Kidney capillary endothelial cell (primary cell): ENCODE measurements around the gene GID8.
A peak's percentile ranks its signal among the peaks of the same experiment; 100 is the strongest.

ENCODE experiments used
- DNase-seq: peaks from one replicate; pipeline ENCODE4 v3.0.0-alpha.2; 2018; ENCODE audit warnings: low spot score

The GID8 gene

DNA sequence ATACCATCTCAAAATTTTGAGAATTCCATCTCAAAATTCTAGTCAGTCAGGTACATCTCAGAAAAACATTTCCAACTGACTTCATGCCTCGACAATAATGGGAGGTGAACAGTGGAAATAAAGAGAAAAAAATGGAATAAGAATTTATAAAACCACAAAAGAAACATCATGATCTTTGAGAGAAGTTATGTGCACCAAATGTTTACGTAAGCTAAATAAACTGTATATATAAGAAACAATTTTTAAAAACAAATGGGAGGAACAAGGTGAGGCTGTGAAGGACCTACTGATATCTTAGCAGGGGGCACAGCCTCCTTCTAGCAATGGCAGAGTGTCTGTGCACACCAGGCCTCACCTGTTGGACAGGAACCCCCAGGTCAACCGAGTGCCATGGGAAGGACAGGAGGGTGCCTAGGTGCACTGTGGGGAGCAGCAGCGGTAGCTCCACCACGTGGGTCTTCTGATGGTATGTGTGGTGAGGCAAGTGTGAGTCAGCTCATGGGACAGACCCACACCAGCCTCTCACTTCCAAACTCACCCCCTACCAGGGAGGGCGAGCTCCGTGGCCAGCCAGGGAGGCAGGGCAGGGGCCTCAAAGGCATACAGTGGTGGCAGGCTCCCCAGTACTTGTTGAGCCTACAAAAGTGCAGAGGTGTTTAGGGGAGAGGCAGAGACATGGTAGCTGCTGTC is 34.9 kb upstream of the GID8 start:
- DNase-seq = no peak

GRCh38 chr20:62905536-62906117 is 32.3 kb upstream of the GID8 start:
- no peak for DNase-seq

DNA sequence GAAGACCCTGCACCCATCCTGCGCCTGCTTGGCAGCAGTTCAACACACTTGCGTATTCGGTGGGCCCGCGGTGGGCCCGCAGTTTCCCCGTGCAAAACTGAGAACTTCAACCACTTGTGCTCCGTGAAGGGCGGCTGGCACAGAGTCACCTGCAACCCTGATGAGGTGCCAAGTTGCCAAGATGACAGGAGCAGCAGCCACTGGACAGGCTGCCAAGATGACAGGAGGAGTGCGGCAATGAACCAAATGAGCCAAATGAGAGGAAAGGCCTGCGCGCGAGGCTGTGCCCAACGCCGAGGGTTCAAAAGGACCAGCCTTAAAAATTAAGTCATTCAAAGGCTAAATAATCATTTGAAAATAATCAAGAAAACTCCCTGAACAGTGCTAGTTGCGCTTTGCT is 31.7 kb upstream of the GID8 start:
- no peak for DNase-seq

DNA sequence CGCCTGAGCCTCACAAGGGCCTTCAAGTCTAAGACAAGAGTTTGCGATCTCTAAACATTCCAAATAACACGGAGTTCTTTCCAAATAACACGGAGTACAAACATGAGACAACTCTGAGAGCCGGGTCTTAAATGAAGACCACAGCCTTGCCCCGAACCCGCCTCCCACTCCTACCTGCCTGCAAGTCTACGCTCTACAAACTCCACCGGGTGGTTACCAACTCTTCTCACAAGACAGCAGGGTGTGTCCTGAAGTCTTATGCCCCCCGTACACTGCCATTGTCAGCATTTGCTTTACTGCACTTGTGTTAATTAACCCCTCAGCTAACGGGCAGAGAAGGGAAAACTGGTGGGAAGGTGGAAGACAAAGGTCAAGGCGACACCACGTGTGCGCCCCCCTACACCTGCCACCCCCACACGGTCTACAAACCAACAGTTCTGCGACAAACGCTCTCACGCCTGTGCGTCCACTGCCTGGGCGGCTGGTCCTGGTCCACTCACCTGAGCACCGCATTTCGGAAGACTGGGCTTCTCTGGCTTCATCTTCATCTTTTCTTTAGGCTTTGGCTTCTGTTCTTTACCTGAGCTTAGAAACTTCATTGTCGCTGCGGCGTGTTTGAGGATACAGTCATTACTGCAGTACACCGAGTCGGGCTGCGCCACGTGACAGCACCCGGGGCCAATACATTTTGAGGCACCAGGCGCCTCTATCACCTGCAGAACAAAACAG is 31.1 kb upstream of the GID8 start:
- no peak for DNase-seq

DNA sequence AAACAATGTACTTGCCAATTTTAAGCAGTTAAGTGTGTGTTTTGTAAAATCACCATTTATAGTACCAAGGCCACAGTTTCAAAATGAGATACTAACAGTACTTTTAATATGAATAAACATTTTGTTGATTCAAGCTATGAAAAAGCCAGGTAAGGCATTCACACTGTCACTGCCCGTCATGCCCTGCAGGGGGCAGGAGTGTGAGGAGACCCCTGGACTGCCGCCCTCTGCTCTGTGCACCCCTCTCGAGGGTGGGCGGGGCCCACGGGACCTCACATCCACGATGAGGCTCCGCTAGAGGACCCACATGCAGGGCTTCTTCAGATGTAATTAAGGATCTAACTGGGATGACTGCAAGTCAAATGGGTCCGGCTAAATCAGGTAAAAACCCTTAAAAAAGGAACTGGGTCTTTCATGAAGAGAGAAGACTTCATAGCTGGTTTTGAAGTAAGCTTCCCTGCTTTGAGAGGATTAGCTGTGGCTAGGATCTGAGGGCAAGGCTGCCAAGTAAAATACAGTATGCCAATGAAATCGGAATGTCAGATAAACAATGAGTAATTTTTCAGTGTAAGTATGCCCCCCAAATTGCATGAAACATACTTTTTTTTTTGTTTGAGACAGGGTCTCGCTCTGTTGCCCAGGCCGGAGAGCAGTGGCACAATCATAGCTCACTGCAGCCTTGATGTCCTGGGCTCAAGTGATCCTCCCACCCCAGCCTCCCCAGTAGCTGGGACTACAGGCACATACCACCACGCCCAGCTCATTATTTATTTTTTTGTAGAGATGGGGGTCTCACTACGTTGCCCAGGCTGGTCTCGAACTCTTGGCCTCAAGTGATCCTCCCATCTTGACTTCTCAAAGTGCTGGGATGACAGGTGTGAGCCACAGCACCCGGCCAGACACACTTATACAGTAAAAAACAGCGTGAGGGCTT is 30.3 kb upstream of the GID8 start:
- no peak for DNase-seq

GRCh38 chr20:62908971-62909791 is 28.8 kb upstream of the GID8 start:
- DNase-seq = no peak

DNA sequence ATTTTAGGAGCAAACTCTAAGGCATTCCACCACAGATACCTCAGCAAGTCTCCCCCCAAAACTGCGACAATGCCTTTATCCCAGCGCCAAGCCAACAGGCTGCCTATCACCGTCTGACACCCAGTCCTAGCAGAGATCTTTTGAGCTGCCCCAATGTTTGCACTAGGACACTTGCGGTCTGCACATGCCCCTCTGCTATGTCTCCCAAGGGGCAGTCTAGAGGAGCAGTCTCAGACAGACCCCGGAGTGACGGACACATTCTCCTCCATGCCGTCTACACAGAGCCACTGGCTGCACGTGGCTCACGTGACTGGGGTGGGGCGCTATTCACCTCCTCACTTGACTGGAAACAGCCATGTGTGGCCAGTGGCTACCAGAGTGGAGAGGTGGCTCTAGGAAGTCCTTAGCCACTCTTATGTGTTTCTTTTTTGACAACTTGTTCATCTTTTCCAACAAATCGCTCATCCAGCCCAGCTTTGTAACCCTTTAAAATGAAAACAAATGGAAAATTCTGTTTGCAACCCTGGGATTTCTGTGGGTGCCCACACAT is 27.7 kb upstream of the GID8 start:
- DNase-seq = no peak

- no peak for DNase-seq
These were observed 27.0 kb upstream of the GID8 start for GRCh38 chr20:62910777-62911497.

- no peak for DNase-seq
These were observed 26.2 kb upstream of the GID8 start for GRCh38 chr20:62911701-62912280.

- no peak for DNase-seq
These were observed 24.8 kb upstream of the GID8 start for GRCh38 chr20:62913043-62913630.

DNA sequence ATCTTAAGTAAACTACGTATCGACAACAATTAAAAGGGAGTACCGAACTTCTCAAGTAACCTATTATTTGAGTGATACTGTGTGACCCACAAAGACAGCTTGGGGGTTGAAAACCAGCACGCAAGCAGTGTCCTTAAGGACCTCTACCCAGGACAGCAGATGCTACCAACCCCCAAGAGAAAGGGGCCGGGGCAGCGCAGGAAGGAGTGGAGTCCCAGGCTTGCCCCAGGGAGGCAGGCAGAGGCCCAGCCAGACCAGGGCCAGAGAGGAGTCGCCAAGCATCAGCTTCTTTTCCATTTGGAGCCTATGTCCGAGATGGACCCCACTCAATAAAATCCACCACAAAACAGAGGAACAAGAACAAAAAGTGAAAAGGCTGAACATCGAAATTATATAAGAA is 23.5 kb upstream of the GID8 start:
- DNase-seq = no peak

GRCh38 chr20:62914970-62915457 is 22.9 kb upstream of the GID8 start:
- DNase-seq = no peak

DNA sequence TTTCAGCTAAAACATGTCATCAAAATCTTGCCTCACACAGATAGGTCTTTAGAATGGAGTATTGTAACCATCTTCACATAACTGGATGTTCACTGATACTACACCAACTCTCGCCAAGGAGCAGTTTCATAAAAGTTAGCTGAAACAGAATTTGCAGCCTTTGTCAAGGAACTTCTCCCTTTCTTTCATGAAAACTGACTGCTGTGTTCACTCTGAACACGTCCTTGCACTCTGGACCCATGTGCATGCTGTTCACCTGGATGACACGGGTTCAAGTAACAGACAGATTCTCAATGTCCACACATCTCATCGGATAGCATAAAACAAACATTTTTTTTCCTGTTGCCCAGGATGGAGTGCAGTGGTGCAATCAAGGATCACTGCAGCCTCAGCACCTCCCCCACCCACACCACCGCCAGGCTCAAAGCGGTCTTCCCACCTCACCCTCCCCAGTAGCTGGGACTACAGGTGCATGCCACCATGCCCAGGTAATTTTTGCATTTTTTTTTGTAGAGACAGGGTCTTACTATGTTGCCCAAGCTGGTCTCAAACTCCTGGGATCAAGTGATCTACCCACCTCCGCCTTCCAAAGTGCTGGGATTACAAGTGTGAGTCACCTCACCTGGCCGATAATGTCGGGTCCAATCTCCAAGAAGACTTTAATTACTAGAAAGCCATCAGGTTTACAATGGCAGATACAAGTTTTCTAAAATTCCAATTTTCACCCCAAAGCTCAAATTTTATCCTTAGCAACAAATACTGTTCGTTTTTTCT is 21.1 kb upstream of the GID8 start:
- DNase-seq = no peak

DNA sequence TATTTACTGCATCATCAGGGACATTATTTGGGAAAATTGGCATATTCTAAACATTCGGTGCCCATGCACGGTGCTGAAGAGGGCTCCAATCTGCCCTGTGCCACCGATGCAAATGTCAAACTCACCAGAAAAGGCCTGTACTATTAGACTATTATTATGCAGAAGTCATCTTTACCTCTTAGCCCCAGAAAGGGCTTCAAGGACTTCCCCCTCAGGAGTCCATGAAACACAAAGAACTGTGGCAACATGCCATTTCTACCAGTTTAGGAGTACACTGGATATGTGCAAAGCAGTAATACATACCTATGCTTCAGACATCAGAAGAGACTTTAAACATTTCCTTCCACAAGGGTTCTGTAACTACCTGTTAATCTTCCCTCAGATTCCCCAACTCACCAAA is 20.2 kb upstream of the GID8 start:
- no peak for DNase-seq

DNA sequence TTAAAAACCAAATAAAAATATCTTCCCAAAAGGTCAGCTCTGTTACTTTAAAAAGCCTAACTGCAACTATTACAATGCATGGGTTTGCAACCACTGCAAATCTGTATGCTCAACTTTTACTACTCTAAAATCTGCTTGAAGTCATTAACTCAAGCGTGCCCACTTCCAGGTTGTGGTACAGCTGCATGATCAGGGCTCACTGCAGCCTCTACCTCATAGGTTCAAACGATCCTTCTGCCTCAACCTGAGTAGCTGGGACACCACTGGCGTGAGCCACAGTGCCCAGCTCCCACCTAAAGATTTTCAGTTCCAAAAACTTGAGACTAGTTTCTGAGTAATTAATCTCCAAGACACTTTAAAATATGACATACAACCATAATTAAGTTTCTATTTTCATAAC is 19.8 kb upstream of the GID8 start:
- no peak for DNase-seq

- DNase-seq = no peak
These were observed 19.1 kb upstream of the GID8 start for GRCh38 chr20:62918831-62919230.

- no peak for DNase-seq
These were observed 17.8 kb upstream of the GID8 start for GRCh38 chr20:62920039-62920645.

GRCh38 chr20:62921119-62921687 is 16.7 kb upstream of the GID8 start:
- DNase-seq = peak; percentile 68
